ENCODE data around the gene C19orf67.

C19orf67 gene

GRCh38 chr19:14085309-14085995, at the start of gene C19orf67:
Gene C19orf67 (minus strand): TSS chr19:14085783. CDS start chr19:14085627, 156 bp downstream.
- FAIRE-seq, result no peak
- DNase-seq (ENCODE audit: insufficient read length, low spot score), result no peak

GRCh38 chr19:14135355-14135754, 49.8 kb upstream of the C19orf67 start:
- FAIRE-seq, result no peak
- DNase-seq (ENCODE audit: insufficient read length, low spot score), result no peak

GRCh38 chr19:14127929-14128509, 42.4 kb upstream of the C19orf67 start:
- FAIRE-seq (no peak), DNase-seq (ENCODE audit: insufficient read length, low spot score) (no peak)

- no peak for FAIRE-seq
- DNase-seq (ENCODE audit: insufficient read length, low spot score), result no peak
These were observed 41.6 kb upstream of the C19orf67 start for GRCh38 chr19:14127176-14127575.

GRCh38 chr19:14122924-14123323, 37.3 kb upstream of the C19orf67 start:
- FAIRE-seq (no peak), DNase-seq (ENCODE audit: insufficient read length, low spot score) (no peak)

GRCh38 chr19:14120497-14120780, 34.9 kb upstream of the C19orf67 start:
- no peak for FAIRE-seq

GRCh38 chr19:14119644-14120496, 34.3 kb upstream of the C19orf67 start:
- DNase-seq (ENCODE audit: insufficient read length, low spot score) (no peak), FAIRE-seq (no peak)

More at GRCh38 chr19:14120497-14120780, 34.9 kb upstream of the C19orf67 start:
- no peak for DNase-seq (ENCODE audit: insufficient read length, low spot score)

- FAIRE-seq, result no peak
- DNase-seq (ENCODE audit: insufficient read length, low spot score), result no peak
These were observed 33.6 kb upstream of the C19orf67 start for GRCh38 chr19:14119146-14119545.

- DNase-seq (ENCODE audit: insufficient read length, low spot score) (no peak), FAIRE-seq (peak; percentile 36)
These were observed 32.8 kb upstream of the C19orf67 start for GRCh38 chr19:14118165-14119051.

- DNase-seq (ENCODE audit: insufficient read length, low spot score), result peak; percentile 99
- peak; percentile 98 for FAIRE-seq
These were observed 32.1 kb upstream of the C19orf67 start, which contains the start of gene PRKACA for GRCh38 chr19:14117668-14118164. Gene PRKACA (minus strand): TSS chr19:14117762. CDS start chr19:14117547, 215 bp downstream.

GRCh38 chr19:14116918-14117578, 31.5 kb upstream of the C19orf67 start:
- no peak for DNase-seq (ENCODE audit: insufficient read length, low spot score)
- no peak for FAIRE-seq

- FAIRE-seq (no peak), DNase-seq (ENCODE audit: insufficient read length, low spot score) (no peak)
These were observed 30.9 kb upstream of the C19orf67 start for GRCh38 chr19:14116525-14116917.

- FAIRE-seq (no peak), DNase-seq (ENCODE audit: insufficient read length, low spot score) (no peak)
These were observed 30.2 kb upstream of the C19orf67 start for GRCh38 chr19:14115756-14116155.

GRCh38 chr19:14114854-14115253, 29.3 kb upstream of the C19orf67 start:
- FAIRE-seq, result no peak
- DNase-seq (ENCODE audit: insufficient read length, low spot score), result peak; percentile 43

GRCh38 chr19:14114439-14114838, 28.9 kb upstream of the C19orf67 start:
- FAIRE-seq (no peak), DNase-seq (ENCODE audit: insufficient read length, low spot score) (no peak)

- FAIRE-seq (no peak), DNase-seq (ENCODE audit: insufficient read length, low spot score) (no peak)
These were observed 28.3 kb upstream of the C19orf67 start for GRCh38 chr19:14113762-14114414.

- DNase-seq (ENCODE audit: insufficient read length, low spot score), result no peak
- FAIRE-seq, result no peak
These were observed 27.3 kb upstream of the C19orf67 start for GRCh38 chr19:14112809-14113385.

GRCh38 chr19:14112051-14112808, 26.6 kb upstream of the C19orf67 start:
- DNase-seq (ENCODE audit: insufficient read length, low spot score) (no peak), FAIRE-seq (no peak)

Measured in HTR-8/SVneo (cell line).